Measurements from ENCODE around the gene PCDHB12.
"Not testable (repeated sequence)": the region's sequence is repeated elsewhere in the genome, so short reads cannot be mapped to it uniquely, and the experiment has no call there.

The PCDHB12 gene

GRCh38 chr5:141186897-141187512 lies 21.5 kb upstream of the PCDHB12 start, which contains the start of gene PCDHB9:
Gene PCDHB9, plus strand, starts transcription at chr5:141187161. Its CDS starts 158 bp downstream, at chr5:141187319.
- Histone ChIP-seq H3K27ac (ENCODE audit: low read depth, low read length, severe bottlenecking) (no peak within 1 kb of the TSS), H3K4me1 (ENCODE audit: control insufficient read depth, insufficient read depth, low read length, poor library complexity, severe bottlenecking) (no peaks in the 10 kb centered on the region), H3K36me3 (ENCODE audit: control insufficient read depth, insufficient read depth, low read length) (no peaks in the 10 kb centered on the region), H3K4me3 (ENCODE audit: extremely low read depth, insufficient read depth, low read length, poor library complexity, severe bottlenecking) (no peak within 1 kb of the TSS), H3K9me3 (ENCODE audit: control insufficient read depth, low read length) (no peaks in the 10 kb centered on the region)
- WGBS, 2 experiments (ENCODE audit: insufficient coverage in 2 of 2): 44 to 47% methylated on average over 5 to 7 of the region's 9 CpGs

GRCh38 chr5:141188682-141189081 lies 19.8 kb upstream of the PCDHB12 start:
- 97 to 100% methylated on average over 5 to 17 of the region's 37 CpGs for WGBS, 2 experiments (ENCODE audit: insufficient coverage in 2 of 2)
- not testable (repeated sequence) for H3K9me3 ChIP-seq (ENCODE audit: control insufficient read depth, low read length); H3K4me1 ChIP-seq (ENCODE audit: control insufficient read depth, insufficient read depth, low read length, poor library complexity, severe bottlenecking); H3K27ac ChIP-seq (ENCODE audit: low read depth, low read length, severe bottlenecking); H3K36me3 ChIP-seq (ENCODE audit: control insufficient read depth, insufficient read depth, low read length); H3K4me3 ChIP-seq (ENCODE audit: extremely low read depth, insufficient read depth, low read length, poor library complexity, severe bottlenecking)

- H3K9me3 ChIP-seq (ENCODE audit: control insufficient read depth, low read length): not testable (repeated sequence)
- 84 to 97% methylated on average over 8 to 11 of the region's 35 CpGs for WGBS, 2 experiments (ENCODE audit: insufficient coverage in 2 of 2)
Observed at GRCh38 chr5:141189131-141189530, 19.4 kb upstream of the PCDHB12 start.

GRCh38 chr5:141192110-141192725 lies 16.3 kb upstream of the PCDHB12 start, which contains the start of gene PCDHB10:
Gene PCDHB10, plus strand, starts transcription at chr5:141192353. Its CDS starts 200 bp downstream, at chr5:141192553.
- Histone ChIP-seq H3K4me3 (ENCODE audit: extremely low read depth, insufficient read depth, low read length, poor library complexity, severe bottlenecking) (peak within 1 kb of the TSS; percentile 14), H3K9me3 (ENCODE audit: control insufficient read depth, low read length) (peaks cover 4% of the 10 kb centered on the region)
- WGBS, 2 experiments (ENCODE audit: insufficient coverage in 2 of 2): 24 to 31% methylated on average over 6 to 7 of the region's 10 CpGs

More at GRCh38 chr5:141189131-141189530, 19.4 kb upstream of the PCDHB12 start:
- not testable (repeated sequence) for H3K36me3 ChIP-seq (ENCODE audit: control insufficient read depth, insufficient read depth, low read length); H3K4me1 ChIP-seq (ENCODE audit: control insufficient read depth, insufficient read depth, low read length, poor library complexity, severe bottlenecking); H3K27ac ChIP-seq (ENCODE audit: low read depth, low read length, severe bottlenecking); H3K4me3 ChIP-seq (ENCODE audit: extremely low read depth, insufficient read depth, low read length, poor library complexity, severe bottlenecking)

GRCh38 chr5:141194332-141194731 lies 14.2 kb upstream of the PCDHB12 start:
- WGBS, 2 experiments (ENCODE audit: insufficient coverage in 2 of 2): 76 to 97% methylated on average over 5 to 13 of the region's 37 CpGs
- H3K4me3 ChIP-seq (ENCODE audit: extremely low read depth, insufficient read depth, low read length, poor library complexity, severe bottlenecking); H3K27ac ChIP-seq (ENCODE audit: low read depth, low read length, severe bottlenecking); H3K36me3 ChIP-seq (ENCODE audit: control insufficient read depth, insufficient read depth, low read length); H3K9me3 ChIP-seq (ENCODE audit: control insufficient read depth, low read length); H3K4me1 ChIP-seq (ENCODE audit: control insufficient read depth, insufficient read depth, low read length, poor library complexity, severe bottlenecking): not testable (repeated sequence)

More at GRCh38 chr5:141192110-141192725, 16.3 kb upstream of the PCDHB12 start, which contains the start of gene PCDHB10:
- H3K36me3 ChIP-seq (ENCODE audit: control insufficient read depth, insufficient read depth, low read length): no peaks in the 10 kb centered on the region
- no peaks in the 10 kb centered on the region for H3K4me1 ChIP-seq (ENCODE audit: control insufficient read depth, insufficient read depth, low read length, poor library complexity, severe bottlenecking)
- H3K27ac ChIP-seq (ENCODE audit: low read depth, low read length, severe bottlenecking): no peak within 1 kb of the TSS

GRCh38 chr5:141196363-141196762 lies 12.2 kb upstream of the PCDHB12 start:
- H3K27ac ChIP-seq (ENCODE audit: low read depth, low read length, severe bottlenecking): no peak overlapping the region
- H3K9me3 ChIP-seq (ENCODE audit: control insufficient read depth, low read length): peaks cover 8% of the 10 kb centered on the region
- H3K4me1 ChIP-seq (ENCODE audit: control insufficient read depth, insufficient read depth, low read length, poor library complexity, severe bottlenecking): no peaks in the 10 kb centered on the region
- H3K36me3 ChIP-seq (ENCODE audit: control insufficient read depth, insufficient read depth, low read length): no peaks in the 10 kb centered on the region
- no peak overlapping the region for H3K4me3 ChIP-seq (ENCODE audit: extremely low read depth, insufficient read depth, low read length, poor library complexity, severe bottlenecking)
- 78 to 80% methylated on average over 1 of the region's 3 CpGs for WGBS, 2 experiments (ENCODE audit: insufficient coverage in 2 of 2)

- Histone ChIP-seq H3K36me3 (ENCODE audit: control insufficient read depth, insufficient read depth, low read length) (no peaks in the 10 kb centered on the region), H3K4me1 (ENCODE audit: control insufficient read depth, insufficient read depth, low read length, poor library complexity, severe bottlenecking) (no peaks in the 10 kb centered on the region), H3K9me3 (ENCODE audit: control insufficient read depth, low read length) (peaks cover 8% of the 10 kb centered on the region), H3K27ac (ENCODE audit: low read depth, low read length, severe bottlenecking) (no peak within 1 kb of the TSS), H3K4me3 (ENCODE audit: extremely low read depth, insufficient read depth, low read length, poor library complexity, severe bottlenecking) (no peak within 1 kb of the TSS)
- 77 to 86% methylated on average over 16 to 17 of the region's 21 CpGs for WGBS, 2 experiments (ENCODE audit: insufficient coverage in 2 of 2)
Observed at GRCh38 chr5:141199359-141200235, 8.9 kb upstream of the PCDHB12 start, which contains the start of gene PCDHB11. Gene PCDHB11, plus strand, starts transcription at chr5:141199627. Its CDS starts 148 bp downstream, at chr5:141199775.

GRCh38 chr5:141201126-141201525 lies 7.4 kb upstream of the PCDHB12 start:
- not testable (repeated sequence) for H3K36me3 ChIP-seq (ENCODE audit: control insufficient read depth, insufficient read depth, low read length); H3K4me1 ChIP-seq (ENCODE audit: control insufficient read depth, insufficient read depth, low read length, poor library complexity, severe bottlenecking); H3K9me3 ChIP-seq (ENCODE audit: control insufficient read depth, low read length); H3K27ac ChIP-seq (ENCODE audit: low read depth, low read length, severe bottlenecking); H3K4me3 ChIP-seq (ENCODE audit: extremely low read depth, insufficient read depth, low read length, poor library complexity, severe bottlenecking)
- WGBS, 2 experiments (ENCODE audit: insufficient coverage in 2 of 2): 97 to 98% methylated on average over 6 to 11 of the region's 38 CpGs

GRCh38 chr5:141201646-141202045 lies 6.9 kb upstream of the PCDHB12 start:
- 95 to 97% methylated on average over 27 to 28 of the region's 35 CpGs for WGBS, 2 experiments (ENCODE audit: insufficient coverage in 2 of 2)
- H3K4me1 ChIP-seq (ENCODE audit: control insufficient read depth, insufficient read depth, low read length, poor library complexity, severe bottlenecking); H3K4me3 ChIP-seq (ENCODE audit: extremely low read depth, insufficient read depth, low read length, poor library complexity, severe bottlenecking); H3K27ac ChIP-seq (ENCODE audit: low read depth, low read length, severe bottlenecking); H3K36me3 ChIP-seq (ENCODE audit: control insufficient read depth, insufficient read depth, low read length); H3K9me3 ChIP-seq (ENCODE audit: control insufficient read depth, low read length): not testable (repeated sequence)

GRCh38 chr5:141210281-141210680 lies 1.8 kb downstream of the PCDHB12 start:
- not testable (repeated sequence) for H3K4me1 ChIP-seq (ENCODE audit: control insufficient read depth, insufficient read depth, low read length, poor library complexity, severe bottlenecking); H3K36me3 ChIP-seq (ENCODE audit: control insufficient read depth, insufficient read depth, low read length); H3K9me3 ChIP-seq (ENCODE audit: control insufficient read depth, low read length); H3K4me3 ChIP-seq (ENCODE audit: extremely low read depth, insufficient read depth, low read length, poor library complexity, severe bottlenecking); H3K27ac ChIP-seq (ENCODE audit: low read depth, low read length, severe bottlenecking)
- WGBS, 2 experiments (ENCODE audit: insufficient coverage in 2 of 2): 91 to 98% methylated on average over 19 to 22 of the region's 39 CpGs
